HFFc6 (cell line): Measurements from ENCODE around the gene CASR. TPM values are rescaled to one million over a fixed set of nuclear protein-coding genes. Genes with fewer than 3 reads are reported as not detected.

Experiments used
- DNase-seq: peaks from one replicate; pipeline ENCODE4 v3.0.0-alpha.2; 2018
- H3K27ac Mint-ChIP-seq: 2 replicates; pipeline ENCODE4 v1.8.0; 2020; ENCODE audit warnings: mild to moderate bottlenecking, mixed read lengths
- H3K27me3 Mint-ChIP-seq: 2 replicates; pipeline ENCODE4 v1.8.0; 2021; ENCODE audit warnings: mild to moderate bottlenecking, moderate library complexity, mixed read lengths; ENCODE audit not compliant: insufficient read depth
- H3K36me3 Mint-ChIP-seq: 2 replicates; pipeline ENCODE4 v1.8.0; 2021; ENCODE audit warnings: low read depth, mixed read lengths
- H3K4me1 Mint-ChIP-seq: 2 replicates; pipeline ENCODE4 v1.8.0; 2020; ENCODE audit warnings: low read depth, mixed read lengths
- H3K4me3 Mint-ChIP-seq: 2 replicates; pipeline ENCODE4 v1.8.0; 2020; ENCODE audit warnings: mild to moderate bottlenecking, moderate library complexity, mixed read lengths
- H3K9me3 Mint-ChIP-seq: 2 replicates; pipeline ENCODE4 v1.8.0; 2020; ENCODE audit warnings: mild to moderate bottlenecking, mixed read lengths
- CTCF ChIP-seq: fragments of 200-600 bp; sonication (generic); IDR thresholded peaks from 2 replicates; pipeline ENCODE4 v1.5.0; 2021; ENCODE audit warnings: antibody characterized with exemption, mild to moderate bottlenecking
- total RNA-seq, 6 experiments: library from RNA; stranded (reverse); fragmentation: NEBNext Ultra II Directional; extraction: Animal tissue kit (Norgen Biotek cat#: 25700); gene quantifications; 2 replicates in 1 of 6; 3 replicates in 5 of 6; pipeline ENCODE4 v1.2.3, GENCODE V29; 2021

Gene CASR
- total RNA-seq, 6 experiments from 2014 or later: 0.03 TPM; not detected in 5

GRCh38 chr3:122231465-122232157 is 48.1 kb downstream of the CASR start:
- no peak overlapping the region for H3K27ac Mint-ChIP-seq
- peaks cover 36% of the 10 kb centered on the region for H3K27me3 Mint-ChIP-seq
- H3K4me3 Mint-ChIP-seq: no peak overlapping the region
- no peaks in the 10 kb centered on the region for H3K4me1 Mint-ChIP-seq
- H3K9me3 Mint-ChIP-seq: no peaks in the 10 kb centered on the region
- no peak for TF ChIP-seq CTCF
- H3K36me3 Mint-ChIP-seq: no peaks in the 10 kb centered on the region
- DNase-seq: no peak

- TF ChIP-seq CTCF: no peak
- no peaks in the 10 kb centered on the region for H3K4me1 Mint-ChIP-seq
- no peak overlapping the region for H3K27ac Mint-ChIP-seq
- H3K9me3 Mint-ChIP-seq: no peaks in the 10 kb centered on the region
- H3K27me3 Mint-ChIP-seq: peaks cover 36% of the 10 kb centered on the region
- H3K4me3 Mint-ChIP-seq: no peak overlapping the region
- DNase-seq: no peak
- H3K36me3 Mint-ChIP-seq: no peaks in the 10 kb centered on the region
Measured at GRCh38 chr3:122232485-122232884, 49.0 kb downstream of the CASR start.

GRCh38 chr3:122233101-122233952 is 49.9 kb downstream of the CASR start:
- H3K36me3 Mint-ChIP-seq: no peaks in the 10 kb centered on the region
- no peaks in the 10 kb centered on the region for H3K4me1 Mint-ChIP-seq
- H3K27me3 Mint-ChIP-seq: peaks cover 36% of the 10 kb centered on the region
- no peaks in the 10 kb centered on the region for H3K9me3 Mint-ChIP-seq
- DNase-seq: no peak
- no peak overlapping the region for H3K27ac Mint-ChIP-seq
- TF ChIP-seq CTCF: no peak
- no peak overlapping the region for H3K4me3 Mint-ChIP-seq

GRCh38 chr3:122234117-122234516 is 50.6 kb downstream of the CASR start:
- H3K4me3 Mint-ChIP-seq: no peak overlapping the region
- H3K27ac Mint-ChIP-seq: no peak overlapping the region
- no peaks in the 10 kb centered on the region for H3K36me3 Mint-ChIP-seq
- no peak for TF ChIP-seq CTCF
- no peaks in the 10 kb centered on the region for H3K9me3 Mint-ChIP-seq
- H3K27me3 Mint-ChIP-seq: peaks cover 36% of the 10 kb centered on the region
- H3K4me1 Mint-ChIP-seq: no peaks in the 10 kb centered on the region
- no peak for DNase-seq

GRCh38 chr3:122235147-122235546 is 51.7 kb downstream of the CASR start:
- no peak for TF ChIP-seq CTCF
- Mint-ChIP-seq H3K9me3 (no peaks in the 10 kb centered on the region), H3K4me1 (no peaks in the 10 kb centered on the region)

More at GRCh38 chr3:122235147-122235546, 51.7 kb downstream of the CASR start:
- Mint-ChIP-seq H3K27me3 (peaks cover 38% of the 10 kb centered on the region), H3K27ac (no peak overlapping the region), H3K36me3 (no peaks in the 10 kb centered on the region), H3K4me3 (no peak overlapping the region)
- DNase-seq: no peak
